HG02885 (cell line): ENCODE measurements around the gene ABLIM2.
A peak's percentile ranks its signal among the peaks of the same experiment; 100 is the strongest.

Experiments used
- ATAC-seq: cut with Tn5 transposase; IDR thresholded peaks from one replicate; pipeline ENCODE4 v1.9.1; 2021; ENCODE audit warnings: mild to moderate bottlenecking; ENCODE audit not compliant: unreplicated experiment, poor library complexity

ABLIM2 gene

DNA sequence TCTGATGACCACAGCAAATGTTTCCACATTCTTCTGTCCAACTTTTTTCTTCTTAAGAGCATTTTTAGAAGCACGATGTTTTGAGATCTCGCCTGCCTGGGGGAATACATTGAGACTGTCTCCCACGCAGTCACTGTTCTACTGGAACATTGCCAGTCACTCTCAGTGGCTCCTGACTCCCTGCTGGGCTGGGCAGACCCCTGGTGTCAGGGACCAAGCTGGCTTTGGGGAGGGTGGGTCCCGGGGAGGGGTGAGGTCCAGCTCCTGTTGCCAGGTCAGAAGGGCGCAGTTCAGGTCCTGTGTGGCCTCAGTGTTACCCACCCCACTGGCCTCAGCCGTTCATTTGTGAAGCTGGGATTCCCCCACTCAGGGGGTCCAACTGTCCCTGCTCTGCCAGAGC lies 18.9 kb upstream of the ABLIM2 start:
- ATAC-seq: no peak

DNA sequence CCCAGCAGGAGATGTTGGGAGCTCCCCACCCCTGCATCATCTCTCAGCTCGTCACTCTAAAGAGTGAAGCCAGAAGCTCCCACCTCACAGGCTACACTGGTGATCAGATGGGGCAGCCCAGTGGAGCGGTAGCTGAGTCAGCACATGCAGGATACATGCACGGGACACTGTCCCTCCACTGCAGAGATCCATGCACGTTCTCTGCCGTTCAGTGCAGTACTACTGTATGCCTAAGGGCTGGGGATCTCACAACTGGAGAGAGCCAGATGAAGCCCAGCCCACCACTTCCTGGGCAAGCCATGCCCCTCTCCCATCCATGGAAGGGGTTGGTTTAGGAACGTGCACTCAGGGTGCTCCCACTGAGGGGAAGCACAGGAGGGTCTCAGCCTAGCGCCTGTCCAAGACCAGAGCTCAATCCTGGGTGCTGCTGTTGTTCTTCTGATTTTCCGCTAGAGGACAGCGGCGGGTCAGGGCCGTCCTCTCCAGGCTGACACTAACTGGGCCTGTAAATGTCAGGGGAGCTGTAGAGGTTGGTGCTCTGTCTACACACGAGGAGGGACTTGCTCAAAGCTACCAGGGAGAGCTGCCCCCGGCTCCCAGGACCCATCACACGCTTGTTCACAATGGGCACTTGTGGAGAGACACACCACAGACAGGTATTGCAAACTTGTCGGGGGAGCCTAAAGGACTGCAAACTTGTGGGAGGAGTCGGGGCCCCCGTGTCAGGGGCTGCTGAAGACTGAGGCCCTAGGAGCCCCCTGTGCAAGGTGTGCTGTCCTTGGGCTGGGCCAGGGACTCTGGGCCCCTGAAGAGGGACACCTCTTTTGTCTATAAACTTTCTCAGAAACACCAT lies 18.2 kb upstream of the ABLIM2 start:
- peak; percentile 72 for ATAC-seq

DNA sequence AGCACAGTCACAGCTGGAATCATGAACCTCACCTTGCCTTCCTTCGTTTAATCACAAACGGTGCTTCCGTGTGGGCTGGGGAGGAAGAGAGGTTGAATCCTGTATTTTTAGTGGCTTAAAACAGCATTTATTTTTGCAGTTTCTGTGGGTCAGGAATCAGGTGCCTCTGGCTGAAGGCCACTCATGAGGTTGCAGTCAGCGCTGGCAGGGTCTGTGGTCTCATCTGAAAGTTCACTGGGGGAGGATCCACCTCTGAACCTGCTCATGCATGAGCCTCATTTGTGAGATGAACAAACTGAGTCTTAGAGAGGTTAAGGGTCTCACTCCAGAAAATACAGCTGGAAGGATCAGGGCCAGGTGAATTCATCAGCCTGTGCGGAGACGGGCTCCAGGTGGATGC lies 17.1 kb upstream of the ABLIM2 start:
- ATAC-seq: no peak

DNA sequence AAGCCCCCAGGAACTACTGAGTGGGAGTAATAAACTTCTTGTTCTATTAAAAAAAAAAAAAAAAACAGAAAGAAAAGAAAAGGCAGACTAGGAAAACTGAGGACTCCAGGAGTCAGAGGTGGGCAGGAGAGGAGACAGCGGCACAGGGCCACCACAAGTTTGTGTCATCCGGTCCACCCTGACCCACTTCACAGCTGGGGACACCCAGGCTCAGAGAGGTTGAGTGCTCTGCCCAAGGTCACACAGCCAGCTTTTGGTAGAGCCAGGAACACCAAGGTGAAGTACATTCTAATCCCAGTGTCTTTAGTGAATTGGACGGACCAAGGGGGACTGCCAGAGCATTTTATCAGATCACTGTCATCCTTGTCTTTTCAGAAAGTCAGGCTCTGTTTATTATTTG lies 16.4 kb upstream of the ABLIM2 start:
- no peak for ATAC-seq

DNA sequence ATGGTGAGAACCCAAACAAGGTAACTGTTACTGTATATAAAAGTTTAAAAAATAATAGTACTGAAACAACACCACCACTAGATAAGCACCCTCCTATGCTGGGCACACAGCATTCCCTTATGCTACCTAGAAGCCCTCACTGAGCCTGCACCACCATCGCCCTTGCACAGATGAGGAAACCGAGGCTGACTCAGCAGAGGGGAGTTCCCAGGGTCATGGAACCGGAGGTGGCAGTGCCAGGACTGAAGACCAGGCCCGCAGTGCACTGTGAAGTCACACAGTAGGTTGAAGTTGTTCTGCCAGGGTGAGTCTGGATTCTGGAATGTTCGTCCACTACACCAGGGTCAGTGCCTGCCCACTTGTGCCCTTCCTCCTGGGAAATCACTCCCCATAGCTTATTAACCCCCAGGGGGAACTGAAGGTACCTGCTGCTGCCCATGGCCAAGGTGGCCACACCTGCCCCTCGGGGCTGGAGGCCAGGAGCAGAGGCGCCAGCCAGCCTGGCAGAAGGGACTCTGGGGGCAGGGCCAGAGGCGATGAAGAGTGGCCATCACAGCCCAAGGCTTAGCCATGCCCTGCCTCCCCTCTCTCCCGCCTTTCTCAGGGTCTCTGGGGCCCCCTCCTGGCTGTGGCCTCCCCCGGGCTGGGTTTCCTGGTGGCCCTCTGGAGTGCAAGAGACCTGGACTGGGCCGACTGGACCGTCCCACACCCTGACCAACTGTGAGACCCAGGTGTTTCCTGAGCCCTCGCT lies 15.1 kb upstream of the ABLIM2 start:
- no peak for ATAC-seq

DNA sequence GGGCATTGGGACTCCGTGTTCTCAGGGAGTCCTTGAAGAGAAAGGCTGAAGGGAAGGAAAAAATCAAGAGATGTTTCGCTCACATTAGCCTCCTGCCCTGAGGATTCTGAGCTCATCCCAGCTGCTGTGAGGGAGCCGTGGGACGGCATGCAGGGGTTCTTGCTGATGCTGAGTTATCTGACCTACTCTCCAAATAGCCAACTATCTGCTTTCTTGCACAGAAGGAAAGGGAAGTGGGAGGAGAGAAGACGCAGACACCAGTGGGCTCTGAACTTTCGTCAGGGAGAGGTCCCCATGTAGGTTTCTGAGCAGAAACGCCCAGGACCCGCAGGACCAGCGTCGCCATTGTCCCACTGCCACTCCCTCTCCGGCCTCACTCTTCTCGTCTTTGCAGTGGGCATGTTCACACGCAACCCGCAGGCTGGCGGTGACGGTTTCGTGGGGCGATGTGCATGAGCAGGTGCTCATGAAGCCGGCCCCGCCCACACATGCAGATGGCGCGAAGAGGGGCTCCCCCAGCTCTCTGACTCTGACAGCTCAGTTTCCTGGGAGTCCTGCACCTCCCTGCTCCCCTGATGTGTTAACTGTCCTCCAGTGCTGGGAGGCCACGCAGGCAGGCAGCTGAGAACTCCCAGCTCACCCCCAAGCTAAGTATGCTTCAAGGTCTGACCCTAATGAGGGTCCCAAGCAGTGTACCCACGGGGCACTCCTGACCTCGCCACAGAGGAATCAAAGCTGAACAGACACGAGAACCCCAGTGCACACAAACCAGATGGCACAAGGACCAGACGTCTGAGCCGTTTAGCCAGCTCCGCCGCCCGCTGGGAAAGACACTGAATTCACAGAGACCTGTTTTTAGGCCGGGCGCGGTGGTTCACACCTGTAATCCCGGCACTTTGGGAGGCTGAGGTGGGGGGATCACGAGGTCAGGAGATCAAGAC lies 13.6 kb upstream of the ABLIM2 start:
- ATAC-seq: peak; percentile 81

DNA sequence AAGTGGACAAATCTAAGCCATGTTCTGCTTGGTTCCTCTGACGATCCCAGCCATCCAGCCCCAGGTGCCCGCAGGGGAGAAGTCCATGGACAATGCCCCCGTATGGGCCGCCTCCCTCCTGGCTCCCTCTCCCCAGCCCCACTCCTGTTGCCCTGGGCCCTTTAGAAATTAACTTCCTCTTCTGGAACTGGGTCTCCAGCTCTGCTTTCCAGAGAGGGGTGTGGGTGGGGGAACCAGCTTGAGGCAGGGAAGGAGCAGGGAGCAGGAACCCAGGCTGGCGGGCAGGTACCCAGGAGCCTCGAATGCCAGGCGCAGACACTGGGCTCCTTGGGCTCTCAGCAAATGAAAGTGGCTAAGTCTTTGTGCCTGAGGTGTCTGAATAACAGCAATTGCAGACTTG lies 12.7 kb upstream of the ABLIM2 start:
- no peak for ATAC-seq

DNA sequence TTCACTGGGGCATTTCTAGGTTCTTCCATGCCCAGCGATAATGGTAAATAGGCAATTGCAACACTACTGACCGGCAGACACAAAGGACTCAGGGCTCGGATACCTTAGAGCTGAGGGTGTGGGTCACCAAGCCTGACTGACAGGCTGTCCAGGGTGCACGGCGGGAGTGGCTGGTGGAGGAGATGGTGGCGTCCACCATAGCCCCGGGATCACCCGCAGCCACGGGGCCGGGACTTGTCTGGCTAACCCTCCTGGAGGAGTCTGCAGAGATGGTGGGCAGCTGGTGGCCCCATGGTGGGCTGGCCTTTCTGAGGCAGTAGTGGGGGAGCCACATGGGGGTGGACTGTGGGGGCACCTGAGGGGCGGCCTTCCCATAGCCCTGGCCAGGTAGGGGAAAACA lies 11.7 kb upstream of the ABLIM2 start:
- ATAC-seq: no peak

DNA sequence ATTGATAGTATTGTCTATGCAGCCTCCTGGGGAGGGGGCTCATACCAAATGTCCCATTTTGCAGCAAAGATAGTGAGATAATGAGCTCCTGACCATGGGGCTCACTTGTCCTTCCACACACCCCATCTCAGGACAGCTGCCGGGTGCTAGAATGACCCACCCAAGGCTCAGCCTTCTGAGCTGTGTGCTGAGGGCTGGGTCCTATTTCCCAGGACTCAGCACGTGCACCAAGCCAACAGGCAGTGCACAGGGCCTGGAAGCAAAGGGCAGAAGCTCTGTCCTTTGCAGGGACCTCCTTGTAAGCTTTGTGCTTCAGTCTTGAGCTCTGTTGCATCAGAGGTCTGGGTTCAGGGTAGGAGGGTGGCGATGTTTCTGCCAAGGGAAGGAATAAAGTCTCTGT lies 11.2 kb upstream of the ABLIM2 start:
- ATAC-seq: no peak

DNA sequence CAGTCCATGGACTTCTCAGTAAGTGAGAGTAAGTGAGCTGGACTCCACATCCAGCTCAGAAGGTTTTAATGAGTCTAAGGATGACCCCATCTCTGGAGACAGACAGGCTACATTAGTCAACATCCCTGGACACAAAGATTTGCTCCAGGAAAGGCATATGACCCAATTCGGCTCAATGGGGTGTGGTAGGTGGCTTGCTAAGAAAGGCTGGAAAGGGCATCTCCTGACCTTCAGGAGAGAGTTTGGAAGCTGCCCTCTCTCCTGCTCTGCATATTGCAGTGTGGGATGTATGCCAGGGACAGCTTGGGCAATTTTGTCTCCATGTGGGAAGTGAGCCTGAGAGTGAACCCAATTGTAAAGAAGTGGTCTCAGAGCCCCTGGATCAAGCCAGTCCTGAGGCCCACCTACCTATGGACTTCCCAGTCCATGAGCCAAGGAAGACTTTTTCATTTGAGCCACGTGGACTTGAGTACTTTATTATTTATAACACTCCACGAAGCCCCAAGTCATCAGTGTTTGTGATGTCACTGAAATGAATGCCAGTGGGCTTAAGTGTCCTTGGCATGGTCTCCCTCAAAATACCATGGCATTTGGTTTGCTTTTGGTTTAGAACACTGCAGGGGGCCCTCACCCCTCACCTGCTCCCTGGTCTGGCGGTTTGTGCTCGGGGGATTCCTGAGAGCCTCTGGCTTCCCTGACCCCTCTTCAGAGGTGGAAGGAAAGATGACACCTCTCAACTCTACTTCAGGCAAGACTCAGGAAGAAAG lies 10.4 kb upstream of the ABLIM2 start:
- ATAC-seq: no peak

DNA sequence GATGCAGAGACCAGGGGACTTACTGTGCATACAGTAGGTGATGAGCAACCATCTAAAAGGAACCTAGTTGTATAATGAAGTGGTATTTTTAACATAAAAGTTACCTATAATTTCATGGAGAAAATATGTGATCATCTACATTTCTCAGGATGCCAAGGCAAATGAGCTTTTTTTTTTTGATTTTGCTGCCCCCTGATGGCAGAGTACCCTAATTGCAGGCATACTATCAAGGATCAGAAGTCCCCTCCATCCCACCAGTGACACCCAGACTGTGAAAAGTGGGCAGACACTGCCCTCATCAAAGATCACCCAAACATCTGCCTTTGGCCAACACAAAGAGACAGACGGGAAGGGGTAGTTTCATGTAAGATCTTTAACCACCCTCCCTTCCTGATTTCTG lies 9.6 kb upstream of the ABLIM2 start:
- no peak for ATAC-seq

DNA sequence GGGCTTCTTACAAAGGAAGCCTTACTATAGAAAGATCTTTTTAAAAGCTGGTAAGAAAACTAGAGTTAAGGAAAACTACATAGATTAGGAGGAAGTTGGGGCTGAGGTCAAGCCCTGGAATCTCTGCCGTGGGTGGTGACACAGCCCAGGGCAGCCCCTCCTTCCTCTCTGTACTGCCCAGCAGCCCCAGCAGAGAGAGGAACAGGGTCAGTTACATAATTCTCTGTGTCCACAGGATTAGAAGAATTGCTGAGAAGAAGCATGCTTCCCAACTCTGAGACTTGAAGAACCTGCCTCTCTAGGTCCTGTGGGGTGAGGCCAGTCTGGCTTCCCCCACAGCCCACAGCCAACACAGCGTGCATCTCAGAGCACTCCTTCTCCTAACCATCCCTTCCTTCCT lies 9.2 kb upstream of the ABLIM2 start:
- no peak for ATAC-seq

DNA sequence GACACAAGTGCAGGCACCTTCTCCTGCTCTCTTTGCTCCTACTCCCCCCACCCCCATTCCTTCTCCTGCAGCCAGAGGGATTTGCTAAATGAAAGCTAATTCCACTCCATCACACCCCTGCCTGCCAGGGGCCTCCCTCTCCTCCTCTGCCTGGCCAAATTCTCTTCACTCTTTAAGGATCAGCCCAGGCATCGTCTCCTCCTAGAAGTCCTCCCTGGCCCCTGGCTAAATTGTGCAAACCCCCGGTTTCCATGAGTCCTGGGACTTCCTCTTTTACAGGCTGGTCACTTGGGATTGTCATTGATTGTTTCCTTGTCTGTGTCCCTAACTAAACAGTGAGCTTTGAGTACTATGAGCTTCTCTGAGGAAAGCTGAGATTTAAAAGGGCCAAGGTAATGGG lies 8.7 kb upstream of the ABLIM2 start:
- no peak for ATAC-seq

DNA sequence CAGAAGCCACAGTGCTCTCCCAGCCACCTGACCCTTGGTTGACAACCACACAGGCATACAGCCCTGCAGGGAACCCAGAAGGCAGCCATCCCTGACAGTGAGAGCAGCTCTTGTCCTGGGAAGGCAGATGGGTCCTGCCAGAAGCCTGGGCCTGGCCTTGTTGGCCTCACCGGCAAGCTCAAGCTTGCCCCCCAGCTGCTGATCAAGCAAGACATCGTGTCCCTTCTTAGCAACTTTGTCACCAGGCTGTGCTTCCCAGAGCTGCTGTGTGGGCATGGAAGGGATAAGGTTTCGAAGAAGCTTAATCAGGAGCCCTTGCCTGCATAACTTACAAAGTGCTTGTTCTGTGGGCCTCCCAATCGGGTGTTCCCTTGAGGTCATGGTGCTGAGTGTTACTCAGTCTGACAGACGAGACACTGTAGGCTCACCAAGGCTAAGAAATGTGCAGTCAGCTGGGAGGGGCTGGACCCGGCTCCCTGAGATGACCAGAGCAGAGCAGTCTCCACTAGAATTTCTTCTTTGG lies 6.8 kb upstream of the ABLIM2 start:
- ATAC-seq: no peak

DNA sequence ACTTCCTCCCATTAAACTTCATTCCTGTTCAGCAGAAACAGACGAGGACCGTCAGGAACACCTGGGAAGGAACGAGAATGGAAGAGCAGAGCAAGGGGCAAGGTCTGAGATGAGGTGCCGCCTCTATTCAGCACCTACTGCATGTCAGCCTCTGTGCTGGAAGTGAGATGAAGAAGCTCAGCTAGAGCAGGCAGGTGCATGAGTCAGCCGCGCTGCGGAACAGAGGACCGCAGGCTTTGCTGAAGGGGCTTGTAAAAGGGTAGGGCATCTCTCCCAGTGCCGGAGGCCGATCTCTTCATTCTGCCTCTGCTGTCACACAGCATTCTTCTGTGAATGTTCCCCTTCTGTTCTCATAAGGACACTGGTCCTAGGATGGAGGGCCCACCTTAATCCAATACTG lies 6.1 kb upstream of the ABLIM2 start:
- no peak for ATAC-seq

DNA sequence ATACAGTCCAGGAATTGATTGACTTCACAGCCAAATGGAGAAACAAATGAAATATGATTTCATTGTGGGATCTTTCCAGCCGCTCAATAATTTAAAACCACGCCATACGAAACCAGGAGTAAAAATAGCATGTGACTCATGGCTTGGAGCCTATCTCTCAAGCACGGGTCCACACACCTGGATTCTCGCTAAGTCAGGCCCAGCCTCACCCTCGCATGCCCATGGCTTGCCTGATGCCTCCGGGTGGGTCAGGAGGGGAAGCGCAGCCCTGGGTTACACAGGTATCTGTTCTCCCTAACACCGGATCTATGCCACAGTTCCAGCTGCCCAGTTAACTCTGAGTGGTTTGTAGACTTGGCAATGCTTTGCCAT lies 5.6 kb upstream of the ABLIM2 start:
- no peak for ATAC-seq

DNA sequence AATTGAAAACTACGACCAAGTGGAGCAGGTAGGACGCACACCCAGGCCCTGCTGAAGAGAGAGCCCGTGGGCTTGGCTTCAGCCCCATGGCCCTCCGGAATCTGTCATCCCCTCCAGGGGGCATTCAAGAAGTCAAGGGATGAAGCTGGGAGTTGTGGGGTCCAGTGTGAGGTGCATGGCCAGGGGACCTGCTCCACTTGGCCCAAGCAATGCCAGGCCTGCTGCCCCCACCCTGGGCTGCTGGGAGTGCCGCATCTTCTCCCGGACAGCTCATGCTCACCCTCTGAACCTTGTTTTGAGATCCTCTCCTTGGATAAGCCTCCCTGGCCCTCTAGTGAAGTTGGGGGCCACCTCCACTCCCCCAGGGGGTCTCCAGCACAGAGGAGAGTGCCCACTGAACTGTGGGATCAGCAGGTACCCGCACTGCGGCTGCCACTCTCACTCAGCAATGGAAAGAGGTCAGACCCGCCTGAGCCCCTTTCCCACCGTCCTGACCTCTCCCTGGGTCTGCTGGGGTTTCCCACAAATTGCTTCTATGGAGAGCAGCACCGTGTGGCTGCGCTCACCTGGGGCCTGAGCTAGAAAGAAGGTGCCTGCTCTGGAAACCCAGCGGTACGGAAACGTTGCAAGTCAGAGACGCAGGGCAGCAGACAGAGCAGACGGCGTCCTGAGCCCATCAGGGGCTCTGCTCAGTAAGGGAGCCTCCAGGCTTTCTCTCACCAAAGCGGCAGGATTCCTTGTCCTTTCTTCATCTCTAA lies 5.0 kb upstream of the ABLIM2 start:
- no peak for ATAC-seq

DNA sequence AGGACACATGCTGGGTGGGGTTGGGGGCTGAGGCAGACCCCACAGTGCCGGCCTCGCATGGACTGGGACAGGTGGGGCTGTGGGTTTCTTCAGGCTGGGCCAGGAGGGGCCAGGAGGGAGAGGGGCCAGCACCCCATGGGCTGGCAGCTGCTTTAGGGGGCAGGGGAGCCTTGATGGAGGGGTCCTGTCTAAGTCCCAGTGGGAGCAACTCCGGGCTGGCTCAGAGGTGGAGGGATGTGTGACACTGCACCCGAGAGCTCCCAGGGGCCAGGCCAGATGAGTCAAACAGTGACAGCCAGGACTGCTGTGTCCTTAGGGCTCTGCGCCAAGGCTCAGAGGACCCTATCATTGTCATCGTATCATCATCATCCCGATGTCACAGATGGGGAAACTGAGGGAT lies 4.4 kb upstream of the ABLIM2 start:
- ATAC-seq: no peak

DNA sequence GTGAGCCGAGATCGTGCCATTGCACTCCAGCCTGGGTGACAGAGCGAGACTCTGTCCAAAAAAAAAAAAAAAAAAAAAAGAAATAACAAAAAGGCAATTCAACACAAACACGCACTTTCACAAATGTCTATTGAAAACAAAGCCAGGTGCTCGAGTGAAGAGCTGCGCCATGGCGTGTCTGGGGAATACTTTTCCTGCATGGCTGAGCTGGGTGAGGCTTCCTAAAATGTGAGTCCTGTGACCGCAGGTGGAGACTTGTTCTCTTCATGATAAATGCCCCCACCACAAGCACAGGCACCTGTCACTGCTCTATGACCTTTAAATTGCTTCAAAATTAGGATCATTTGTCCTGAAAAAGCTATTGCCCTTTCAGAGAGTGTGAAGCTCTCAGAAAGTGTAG lies 4.0 kb upstream of the ABLIM2 start:
- no peak for ATAC-seq
